ENCODE results near the gene CSNK1A1L. TPM values are rescaled to one million over a fixed set of nuclear protein-coding genes. Genes with fewer than 3 reads are reported as not detected.

The CSNK1A1L gene
- not detected in 2 replicates for total RNA-seq

DNA sequence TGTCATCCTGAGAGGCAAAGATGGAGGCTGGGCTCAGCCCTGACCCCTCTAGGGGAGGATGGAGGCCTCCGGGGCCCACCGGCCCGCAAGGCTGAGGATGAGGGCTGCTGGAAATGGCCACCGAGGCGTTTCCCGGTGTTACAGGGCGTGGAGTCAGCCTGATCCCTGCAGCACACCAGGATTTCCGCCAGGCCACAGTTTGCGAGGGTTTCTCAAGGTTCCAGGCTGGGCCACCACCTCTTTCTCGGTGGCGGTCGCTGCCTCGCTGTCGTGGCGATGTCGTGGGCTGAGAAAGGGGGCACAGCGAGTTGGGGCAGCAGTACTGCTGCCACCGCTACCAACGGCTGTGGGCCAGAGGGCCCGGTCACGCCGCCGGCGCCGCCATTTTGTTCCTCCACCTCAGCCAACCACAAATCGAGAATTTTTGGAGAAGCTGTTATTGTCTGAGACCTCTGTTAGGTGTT is at the start of gene CSNK1A1L:
Gene CSNK1A1L (minus strand): TSS at position 414 of the 464 bp plus-strand sequence. CDS start 408 bp downstream, at position 6.
- Mint-ChIP-seq H3K27ac (no peak within 1 kb of the TSS), H3K9me3 (no peaks in the 10 kb centered on the region)
- intact Hi-C loops (cut with micrococcal nuclease), result no loop called here

DNA sequence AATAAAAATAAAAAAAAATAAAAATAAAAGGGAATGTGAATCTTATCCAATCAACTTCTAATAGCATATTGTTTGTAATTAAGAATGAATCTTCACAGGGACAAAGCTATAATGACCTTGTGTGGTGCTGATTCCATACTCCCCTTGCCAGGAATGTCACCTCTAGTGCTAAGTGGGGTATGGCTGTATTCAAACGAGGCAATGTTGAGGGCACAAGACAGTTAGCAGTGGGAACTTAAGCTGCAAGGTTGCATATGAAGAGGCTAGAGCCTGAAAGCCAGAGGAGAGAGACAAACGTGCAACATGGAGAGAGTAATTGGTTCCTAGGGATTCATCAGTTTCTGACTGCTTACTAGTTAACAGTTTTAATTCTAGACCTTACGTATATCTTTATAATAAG is 43.9 kb upstream of the CSNK1A1L start:
- intact Hi-C loops (cut with micrococcal nuclease), result no loop called here
- Mint-ChIP-seq H3K9me3 (no peaks in the 10 kb centered on the region), H3K4me3 (ENCODE audit: low read depth) (no peak overlapping the region), H3K27me3 (ENCODE audit: low read depth) (no peaks in the 10 kb centered on the region), H3K36me3 (ENCODE audit: low read depth) (no peaks in the 10 kb centered on the region), H3K4me1 (ENCODE audit: low read depth) (no peaks in the 10 kb centered on the region), H3K27ac (no peak overlapping the region)
- no peak for DNase-seq (ENCODE audit: low spot score)

More for the DNA sequence above, at the start of gene CSNK1A1L:
- DNase-seq (ENCODE audit: low spot score), result no peak
- Mint-ChIP-seq H3K36me3 (ENCODE audit: low read depth) (no peaks in the 10 kb centered on the region), H3K4me1 (ENCODE audit: low read depth) (no peaks in the 10 kb centered on the region), H3K27me3 (ENCODE audit: low read depth) (peaks cover 4% of the 10 kb centered on the region), H3K4me3 (ENCODE audit: low read depth) (no peak within 1 kb of the TSS)

GRCh38 chr13:37148501-37148900 is 43.0 kb upstream of the CSNK1A1L start:
- intact Hi-C loops (cut with micrococcal nuclease), result no loop called here
- Mint-ChIP-seq H3K4me3 (ENCODE audit: low read depth) (no peak overlapping the region), H3K36me3 (ENCODE audit: low read depth) (no peaks in the 10 kb centered on the region), H3K27ac (no peak overlapping the region), H3K9me3 (no peaks in the 10 kb centered on the region), H3K27me3 (ENCODE audit: low read depth) (no peaks in the 10 kb centered on the region), H3K4me1 (ENCODE audit: low read depth) (no peaks in the 10 kb centered on the region)
- no peak for DNase-seq (ENCODE audit: low spot score)

GRCh38 chr13:37144661-37145060 is 39.2 kb upstream of the CSNK1A1L start:
- intact Hi-C loops (cut with micrococcal nuclease), result no loop called here
- Mint-ChIP-seq H3K36me3 (ENCODE audit: low read depth) (no peaks in the 10 kb centered on the region), H3K4me3 (ENCODE audit: low read depth) (no peak overlapping the region), H3K9me3 (no peaks in the 10 kb centered on the region), H3K27ac (no peak overlapping the region), H3K27me3 (ENCODE audit: low read depth) (no peaks in the 10 kb centered on the region), H3K4me1 (ENCODE audit: low read depth) (no peaks in the 10 kb centered on the region)
- no peak for DNase-seq (ENCODE audit: low spot score)

DNA sequence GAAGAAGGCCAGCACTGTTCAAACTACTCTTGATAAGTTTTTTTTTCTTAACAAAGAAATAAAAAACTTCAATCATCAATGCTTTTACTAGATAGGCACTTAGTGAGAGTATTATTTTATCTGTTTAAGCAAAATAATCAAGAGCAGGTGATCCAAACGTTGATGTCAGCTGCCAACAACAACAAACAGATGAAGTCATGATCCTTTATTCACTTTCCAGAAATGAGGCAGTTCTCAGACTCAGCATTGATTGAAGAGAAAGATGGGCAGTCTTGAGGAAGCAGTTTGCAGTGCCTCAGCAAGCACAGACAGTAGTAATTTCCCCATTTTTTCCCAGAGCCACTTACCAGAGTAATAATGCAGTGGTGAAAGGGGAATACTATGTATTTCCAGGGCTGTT is 38.4 kb upstream of the CSNK1A1L start:
- Mint-ChIP-seq H3K4me1 (ENCODE audit: low read depth) (no peaks in the 10 kb centered on the region), H3K9me3 (no peaks in the 10 kb centered on the region), H3K36me3 (ENCODE audit: low read depth) (no peaks in the 10 kb centered on the region), H3K27ac (no peak overlapping the region), H3K27me3 (ENCODE audit: low read depth) (no peaks in the 10 kb centered on the region), H3K4me3 (ENCODE audit: low read depth) (no peak overlapping the region)
- intact Hi-C loops (cut with micrococcal nuclease), result no loop called here
- DNase-seq (ENCODE audit: low spot score), result no peak

DNA sequence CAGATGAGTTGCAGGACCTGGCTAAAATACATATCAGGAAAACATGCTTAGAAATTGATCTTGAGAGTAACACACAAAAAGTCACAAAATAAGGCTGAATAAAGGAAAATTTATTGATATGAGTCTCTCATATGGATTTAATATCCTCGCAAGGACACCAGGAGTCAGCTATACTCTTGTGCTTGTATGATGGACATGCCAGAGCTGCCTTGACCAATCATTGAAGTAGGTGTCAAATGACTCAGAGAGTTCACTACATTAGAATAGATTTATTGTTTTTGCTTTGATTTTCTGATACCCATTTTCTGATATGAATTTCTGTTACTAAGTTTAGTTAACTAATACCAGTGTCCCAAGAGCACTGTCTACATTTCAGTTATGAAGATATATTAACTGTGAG is 37.4 kb upstream of the CSNK1A1L start:
- Mint-ChIP-seq H3K36me3 (ENCODE audit: low read depth) (no peaks in the 10 kb centered on the region), H3K4me3 (ENCODE audit: low read depth) (no peak overlapping the region), H3K27me3 (ENCODE audit: low read depth) (no peaks in the 10 kb centered on the region), H3K27ac (no peak overlapping the region), H3K9me3 (no peaks in the 10 kb centered on the region), H3K4me1 (ENCODE audit: low read depth) (no peaks in the 10 kb centered on the region)
- no peak for DNase-seq (ENCODE audit: low spot score)
- intact Hi-C loops (cut with micrococcal nuclease), result no loop called here

DNA sequence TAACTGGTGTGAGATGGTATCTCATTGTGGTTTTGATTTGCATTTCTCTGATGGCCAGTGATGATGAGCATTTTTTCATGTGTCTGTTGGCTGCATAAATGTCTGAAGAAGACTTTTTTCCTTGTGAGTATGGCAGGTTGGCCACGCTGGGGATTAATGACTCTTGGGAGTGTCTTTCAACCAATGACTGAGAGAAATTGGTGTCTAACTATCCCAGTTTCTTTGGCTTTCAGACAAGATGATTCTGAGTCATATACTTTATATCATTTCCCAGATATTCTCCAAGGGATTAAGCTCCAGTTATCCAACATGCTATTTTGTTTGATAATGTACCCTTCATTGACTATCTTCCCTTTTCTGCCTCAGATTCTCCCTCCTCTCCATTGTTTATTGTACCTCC is 35.5 kb upstream of the CSNK1A1L start:
- H3K4me1 Mint-ChIP-seq (ENCODE audit: low read depth), result no peaks in the 10 kb centered on the region
- DNase-seq (ENCODE audit: low spot score), result no peak
- no peaks in the 10 kb centered on the region for H3K36me3 Mint-ChIP-seq (ENCODE audit: low read depth)
- H3K4me3 Mint-ChIP-seq (ENCODE audit: low read depth), result no peak overlapping the region
- intact Hi-C loops (cut with micrococcal nuclease), result no loop called here
- no peaks in the 10 kb centered on the region for H3K9me3 Mint-ChIP-seq
- H3K27ac Mint-ChIP-seq, result no peak overlapping the region
- H3K27me3 Mint-ChIP-seq (ENCODE audit: low read depth), result no peaks in the 10 kb centered on the region

- H3K4me3 Mint-ChIP-seq (ENCODE audit: low read depth), result no peak overlapping the region
- H3K9me3 Mint-ChIP-seq, result no peaks in the 10 kb centered on the region
- DNase-seq (ENCODE audit: low spot score), result no peak
- H3K4me1 Mint-ChIP-seq (ENCODE audit: low read depth), result no peaks in the 10 kb centered on the region
- no peaks in the 10 kb centered on the region for H3K27me3 Mint-ChIP-seq (ENCODE audit: low read depth)
- no peaks in the 10 kb centered on the region for H3K36me3 Mint-ChIP-seq (ENCODE audit: low read depth)
- intact Hi-C loops (cut with micrococcal nuclease), result no loop called here
- H3K27ac Mint-ChIP-seq, result no peak overlapping the region
Observed at GRCh38 chr13:37139356-37139755, 33.9 kb upstream of the CSNK1A1L start.

DNA sequence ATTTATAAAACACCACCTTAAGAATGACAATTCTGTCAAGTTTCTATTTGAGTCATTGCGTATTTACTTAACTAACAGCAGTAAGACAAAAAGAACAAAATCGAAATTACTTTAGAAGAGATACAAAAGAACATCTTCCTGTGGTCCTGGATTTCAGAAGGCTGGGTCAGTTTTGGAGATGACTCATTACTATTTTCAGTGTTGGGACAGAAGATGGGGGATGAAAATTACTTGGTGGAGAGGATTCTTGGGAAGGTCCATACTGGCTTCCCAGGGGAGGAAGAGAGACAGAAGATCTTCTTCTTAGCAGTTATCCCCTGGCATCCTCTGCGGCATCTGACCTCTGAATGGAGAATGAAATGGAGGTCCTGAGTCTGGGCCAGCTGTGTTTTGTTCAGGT is 33.5 kb upstream of the CSNK1A1L start:
- intact Hi-C loops (cut with micrococcal nuclease), result no loop called here
- Mint-ChIP-seq H3K27ac (no peak overlapping the region), H3K9me3 (no peaks in the 10 kb centered on the region)

DNA sequence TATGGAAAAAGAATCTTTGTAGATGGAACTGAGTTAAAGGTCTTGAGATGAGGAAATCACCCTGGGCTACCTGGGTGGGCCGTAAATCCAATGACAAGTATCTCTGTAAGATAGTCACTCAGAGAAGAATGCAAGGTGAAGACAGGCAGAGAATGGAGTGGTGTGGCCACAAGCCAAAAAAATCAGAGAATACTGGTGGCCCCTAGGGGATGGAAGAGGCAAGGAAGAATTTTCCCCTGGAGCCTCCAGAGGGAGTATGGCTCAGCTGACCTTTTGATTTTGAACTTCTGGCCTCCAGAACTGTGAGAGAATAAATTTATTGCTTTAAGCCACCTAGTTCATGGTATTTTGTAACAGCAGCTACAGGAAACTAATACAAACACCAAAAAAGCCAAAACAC is 32.7 kb upstream of the CSNK1A1L start:
- H3K36me3 Mint-ChIP-seq (ENCODE audit: low read depth), result no peaks in the 10 kb centered on the region
- no peaks in the 10 kb centered on the region for H3K27me3 Mint-ChIP-seq (ENCODE audit: low read depth)
- DNase-seq (ENCODE audit: low spot score), result no peak
- no peaks in the 10 kb centered on the region for H3K9me3 Mint-ChIP-seq
- no peak overlapping the region for H3K4me3 Mint-ChIP-seq (ENCODE audit: low read depth)
- H3K27ac Mint-ChIP-seq, result no peak overlapping the region
- intact Hi-C loops (cut with micrococcal nuclease), result no loop called here
- no peaks in the 10 kb centered on the region for H3K4me1 Mint-ChIP-seq (ENCODE audit: low read depth)

More for the DNA sequence above, 33.5 kb upstream of the CSNK1A1L start:
- no peak overlapping the region for H3K4me3 Mint-ChIP-seq (ENCODE audit: low read depth)
- DNase-seq (ENCODE audit: low spot score), result no peak
- H3K36me3 Mint-ChIP-seq (ENCODE audit: low read depth), result no peaks in the 10 kb centered on the region
- H3K4me1 Mint-ChIP-seq (ENCODE audit: low read depth), result no peaks in the 10 kb centered on the region
- H3K27me3 Mint-ChIP-seq (ENCODE audit: low read depth), result no peaks in the 10 kb centered on the region

DNA sequence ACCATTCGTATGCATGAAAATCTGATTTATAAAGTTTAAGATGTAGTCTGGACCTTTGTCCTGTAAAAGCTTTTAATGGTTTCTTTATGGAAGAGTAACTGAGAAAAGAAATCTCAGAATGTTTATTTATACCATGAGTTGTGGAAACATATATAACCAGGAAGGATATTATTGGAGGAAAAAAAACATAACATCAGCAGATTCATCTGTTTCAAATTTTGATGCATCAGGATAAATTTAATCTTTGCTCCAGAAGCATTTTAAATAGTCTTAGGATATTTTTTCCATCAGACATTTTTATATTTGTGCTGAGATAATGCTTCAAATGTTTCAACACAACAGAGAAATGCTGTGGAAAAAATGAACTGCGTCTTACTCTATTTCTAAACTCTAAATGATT is 31.2 kb upstream of the CSNK1A1L start:
- no peaks in the 10 kb centered on the region for H3K4me1 Mint-ChIP-seq (ENCODE audit: low read depth)
- no peaks in the 10 kb centered on the region for H3K27me3 Mint-ChIP-seq (ENCODE audit: low read depth)
- H3K9me3 Mint-ChIP-seq, result no peaks in the 10 kb centered on the region
- intact Hi-C loops (cut with micrococcal nuclease), result no loop called here
- H3K36me3 Mint-ChIP-seq (ENCODE audit: low read depth), result no peaks in the 10 kb centered on the region
- no peak overlapping the region for H3K27ac Mint-ChIP-seq
- no peak for DNase-seq (ENCODE audit: low spot score)
- no peak overlapping the region for H3K4me3 Mint-ChIP-seq (ENCODE audit: low read depth)

DNA sequence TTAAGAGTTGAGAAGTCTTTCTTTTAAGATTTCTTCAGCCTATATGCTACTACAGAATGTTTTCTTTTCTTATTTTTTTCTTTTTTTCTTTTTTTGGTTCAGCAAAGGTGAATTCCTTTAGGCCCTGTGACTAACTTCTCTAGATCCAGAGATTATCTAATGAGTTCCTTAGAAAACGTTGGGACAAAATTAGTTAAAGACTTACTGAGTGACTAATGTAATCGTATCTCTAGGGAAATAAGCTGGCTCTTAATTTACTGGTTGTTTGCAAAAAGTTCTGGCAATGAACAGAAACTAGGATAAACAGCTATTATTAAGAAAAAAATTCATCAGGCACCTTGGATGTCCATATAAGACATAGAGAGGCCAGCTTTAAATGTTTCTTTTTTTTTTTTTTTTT is 30.7 kb upstream of the CSNK1A1L start:
- Mint-ChIP-seq H3K27ac (no peak overlapping the region), H3K4me3 (ENCODE audit: low read depth) (no peak overlapping the region), H3K27me3 (ENCODE audit: low read depth) (no peaks in the 10 kb centered on the region), H3K36me3 (ENCODE audit: low read depth) (no peaks in the 10 kb centered on the region), H3K9me3 (no peaks in the 10 kb centered on the region), H3K4me1 (ENCODE audit: low read depth) (no peaks in the 10 kb centered on the region)
- intact Hi-C loops (cut with micrococcal nuclease), result no loop called here
- no peak for DNase-seq (ENCODE audit: low spot score)

DNA sequence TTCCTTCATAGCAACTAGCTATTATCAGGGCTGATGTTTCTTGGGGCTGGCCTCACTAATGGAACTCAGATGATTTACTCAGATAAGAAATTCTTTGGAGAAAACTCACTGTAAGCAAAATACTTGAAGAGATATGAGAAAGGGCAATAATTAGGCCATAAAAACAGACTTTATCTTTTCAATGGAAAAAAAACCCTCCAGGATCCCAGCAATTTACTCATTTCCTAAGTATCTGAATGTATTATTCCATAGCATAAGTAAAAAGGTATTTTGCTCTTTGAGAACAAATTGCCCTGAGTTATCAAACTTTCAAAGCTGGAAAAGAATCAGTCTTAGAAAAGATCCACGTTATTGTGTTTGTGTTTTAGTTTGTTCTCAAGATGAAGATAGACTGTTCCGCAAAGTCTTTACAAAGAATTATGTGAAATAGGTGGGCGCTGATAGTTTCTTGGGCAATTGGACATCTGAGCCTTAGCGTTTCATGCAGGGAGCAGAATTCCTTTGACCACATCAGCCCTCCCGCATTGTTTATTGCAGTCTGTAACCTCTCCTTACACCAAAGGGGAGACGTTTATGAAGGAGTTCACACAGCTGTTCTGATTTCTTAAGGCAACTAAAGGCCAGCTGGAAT is 29.1 kb upstream of the CSNK1A1L start:
- no peak for DNase-seq (ENCODE audit: low spot score)
- Mint-ChIP-seq H3K4me1 (ENCODE audit: low read depth) (no peaks in the 10 kb centered on the region), H3K36me3 (ENCODE audit: low read depth) (no peaks in the 10 kb centered on the region), H3K4me3 (ENCODE audit: low read depth) (no peak overlapping the region), H3K9me3 (no peaks in the 10 kb centered on the region), H3K27me3 (ENCODE audit: low read depth) (no peaks in the 10 kb centered on the region), H3K27ac (no peak overlapping the region)
- intact Hi-C loops (cut with micrococcal nuclease), result no loop called here

GRCh38 chr13:37132211-37132610 is 26.7 kb upstream of the CSNK1A1L start:
- Mint-ChIP-seq H3K27ac (no peak overlapping the region), H3K27me3 (ENCODE audit: low read depth) (no peaks in the 10 kb centered on the region), H3K36me3 (ENCODE audit: low read depth) (no peaks in the 10 kb centered on the region), H3K4me1 (ENCODE audit: low read depth) (no peaks in the 10 kb centered on the region), H3K9me3 (no peaks in the 10 kb centered on the region), H3K4me3 (ENCODE audit: low read depth) (no peak overlapping the region)
- DNase-seq (ENCODE audit: low spot score), result no peak
- intact Hi-C loops (cut with micrococcal nuclease), result no loop called here

Measured in activated T-helper 2 cell treated with anti-CD3 and anti-CD28 coated beads, Interferon-gamma antibody, Interleukin-2, Interleukin-4, amounts not matched to agents 10 μg/mL and 5 μg/mL and 100 μg/mL, durations not matched to agents 14 hours and 24 hours and 36 hours (primary cell).